Breast epithelium (tissue), 4 donors: Measurements from ENCODE around the gene C4orf50. TPM values are rescaled to one million over a fixed set of nuclear protein-coding genes. Genes with fewer than 3 reads are reported as not detected.

ENCODE experiments used
- DNase-seq, 2 donors: peaks; one replicate each; pipeline ENCODE4 v3.0.0-alpha.2; 2019; ENCODE audit warnings: low spot score in 2 of 2
- H3K27ac ChIP-seq, 2 donors: fragments of 200-600 bp; sonication (generic) in 1 of 2; one replicate each; pipeline ENCODE4 v1.5.1; 2016 to 2019; ENCODE audit warnings: mild to moderate bottlenecking in 1 of 2
- H3K27me3 ChIP-seq, 2 donors: fragments of 200-600 bp; sonication (generic) in 1 of 2; one replicate each; pipeline versions ENCODE4 v1.5.1 to v1.6.0; 2017 to 2019; ENCODE audit warnings: control low read depth in 1 of 2, mild to moderate bottlenecking in 1 of 2
- H3K36me3 ChIP-seq: fragments of 200-600 bp; one replicate; pipeline ENCODE4 v1.5.1; 2019
- H3K4me1 ChIP-seq, 2 donors: fragments of 200-600 bp; sonication (generic); one replicate each; pipeline ENCODE4 v1.5.1; 2016 to 2019; ENCODE audit warnings: control low read depth in 1 of 2
- H3K4me3 ChIP-seq, 3 donors: fragments of 200-600 bp; sonication (generic); 1 replicate in 2 of 3; 2 replicates in 1 of 3; pipeline ENCODE4 v1.5.1; 2016 to 2019; ENCODE audit warnings: mild to moderate bottlenecking in 3 of 3, moderate library complexity in 2 of 3
- H3K9me3 ChIP-seq, 2 donors: fragments of 200-600 bp; sonication (generic) in 1 of 2; one replicate each; pipeline ENCODE4 v1.5.1; 2016 to 2019; ENCODE audit warnings: control low read depth in 1 of 2
- POLR2A ChIP-seq: fragments of 450-650 bp; IDR thresholded peaks from one replicate; pipeline ENCODE4 v1.6.1; 2016; ENCODE audit warnings: antibody characterized with exemption, mild to moderate bottlenecking, moderate library complexity
- POLR2AphosphoS5 ChIP-seq, 3 donors: sonication (generic); formaldehyde crosslinking; IDR thresholded peaks; one replicate each; pipeline ENCODE4 v1.6.1; 2017; ENCODE audit warnings: antibody characterized with exemption in 3 of 3
- intact Hi-C: fragments of 100-400 bp; cut with DNase I; formaldehyde crosslinking; loops from one replicate; pipeline ENCODE4 v1.15.1; 2023; ENCODE audit warnings: low total_unique reads
- total RNA-seq, 3 donors: library from RNA; depleted of rRNA; stranded (reverse); fragments of >200 nt; gene quantifications; one replicate each; pipeline ENCODE4 v1.1.0, GENCODE V29; 2016
- TF ChIP-seq, protein P1 (sequence below), 3 donors: fragments of 450-650 bp; IDR thresholded peaks; one replicate each; pipeline ENCODE4 v1.5.1; 2016 to 2017; ENCODE audit warnings: antibody characterized with exemption in 3 of 3, mild to moderate bottlenecking in 3 of 3, moderate library complexity in 3 of 3

C4orf50 gene
- total RNA-seq, 3 donors from 2014 or later: under 0.01 TPM; not detected in 1

DNA sequence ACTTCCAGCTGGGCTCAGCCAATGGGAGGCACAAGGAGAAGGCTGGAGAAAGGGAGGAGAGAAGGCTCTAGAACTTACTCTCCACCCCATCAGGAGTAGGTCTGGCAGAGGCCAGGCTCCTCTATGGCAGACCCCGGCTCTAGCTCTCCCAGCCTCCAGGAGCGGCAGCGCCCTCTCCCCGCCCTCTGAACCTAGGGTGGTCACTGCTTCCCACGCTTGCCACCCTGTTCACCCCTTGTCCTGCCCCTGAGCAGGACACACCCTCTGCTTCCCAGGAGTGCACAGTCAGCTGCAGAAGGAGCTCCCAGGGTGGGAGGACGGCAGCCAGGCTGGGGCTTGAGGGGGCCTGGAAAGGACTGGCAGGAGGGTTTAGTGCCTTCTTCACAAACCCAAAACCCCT is 72.3 kb downstream of the C4orf50 start:
- Histone ChIP-seq H3K27me3 (peaks cover 0 to 53% of the 10 kb centered on the region in 2 donors), H3K36me3 (no peaks in the 10 kb centered on the region), H3K4me1 (no peaks in the 10 kb centered on the region), H3K27ac (no peak overlapping the region), H3K4me3 (no peak overlapping the region), H3K9me3 (peaks cover 3 to 13% of the 10 kb centered on the region in 2 donors)
- intact Hi-C loops: no loop called here
- no peak for TF ChIP-seq POLR2A
- no peak for TF ChIP-seq POLR2AphosphoS5 (IDR thresholded peaks at IDR 0.05)
- TF ChIP-seq, protein P1, sequence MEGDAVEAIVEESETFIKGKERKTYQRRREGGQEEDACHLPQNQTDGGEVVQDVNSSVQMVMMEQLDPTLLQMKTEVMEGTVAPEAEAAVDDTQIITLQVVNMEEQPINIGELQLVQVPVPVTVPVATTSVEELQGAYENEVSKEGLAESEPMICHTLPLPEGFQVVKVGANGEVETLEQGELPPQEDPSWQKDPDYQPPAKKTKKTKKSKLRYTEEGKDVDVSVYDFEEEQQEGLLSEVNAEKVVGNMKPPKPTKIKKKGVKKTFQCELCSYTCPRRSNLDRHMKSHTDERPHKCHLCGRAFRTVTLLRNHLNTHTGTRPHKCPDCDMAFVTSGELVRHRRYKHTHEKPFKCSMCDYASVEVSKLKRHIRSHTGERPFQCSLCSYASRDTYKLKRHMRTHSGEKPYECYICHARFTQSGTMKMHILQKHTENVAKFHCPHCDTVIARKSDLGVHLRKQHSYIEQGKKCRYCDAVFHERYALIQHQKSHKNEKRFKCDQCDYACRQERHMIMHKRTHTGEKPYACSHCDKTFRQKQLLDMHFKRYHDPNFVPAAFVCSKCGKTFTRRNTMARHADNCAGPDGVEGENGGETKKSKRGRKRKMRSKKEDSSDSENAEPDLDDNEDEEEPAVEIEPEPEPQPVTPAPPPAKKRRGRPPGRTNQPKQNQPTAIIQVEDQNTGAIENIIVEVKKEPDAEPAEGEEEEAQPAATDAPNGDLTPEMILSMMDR (IDR thresholded peaks at IDR 0.05): no peak
- no peak for DNase-seq

DNA sequence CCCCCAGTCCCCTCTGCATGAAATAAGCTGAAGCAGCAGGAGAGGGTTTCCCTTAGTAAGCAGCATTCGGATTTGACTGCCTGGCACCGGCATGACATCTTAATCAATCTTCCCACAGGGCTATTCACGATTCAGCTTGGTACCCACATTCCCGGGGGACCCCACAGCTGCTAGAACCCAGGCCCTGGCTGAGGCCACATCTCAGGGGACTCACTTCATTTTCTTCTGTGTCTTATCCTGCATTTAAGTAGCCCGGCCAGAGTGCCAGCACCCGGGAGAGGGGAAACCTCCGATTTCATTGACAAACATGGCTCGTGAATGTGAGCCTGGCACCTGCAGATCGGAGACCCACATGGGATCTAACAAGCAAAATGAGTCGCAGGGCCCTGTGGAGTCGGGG is 73.1 kb downstream of the C4orf50 start:
- TF ChIP-seq POLR2AphosphoS5 (IDR thresholded peaks at IDR 0.05) (no peak), POLR2A (no peak)
- TF ChIP-seq, protein P1 (IDR thresholded peaks at IDR 0.05): no peak
- no peak for DNase-seq
- H3K36me3 ChIP-seq: no peaks in the 10 kb centered on the region
- no peak overlapping the region for H3K4me3 ChIP-seq
- intact Hi-C loops: no loop called here
- no peaks in the 10 kb centered on the region for H3K4me1 ChIP-seq
- peaks cover 0 to 48% of the 10 kb centered on the region in 2 donors for H3K27me3 ChIP-seq
- H3K27ac ChIP-seq: no peak overlapping the region
- H3K9me3 ChIP-seq: peaks cover 8 to 20% of the 10 kb centered on the region in 2 donors

DNA sequence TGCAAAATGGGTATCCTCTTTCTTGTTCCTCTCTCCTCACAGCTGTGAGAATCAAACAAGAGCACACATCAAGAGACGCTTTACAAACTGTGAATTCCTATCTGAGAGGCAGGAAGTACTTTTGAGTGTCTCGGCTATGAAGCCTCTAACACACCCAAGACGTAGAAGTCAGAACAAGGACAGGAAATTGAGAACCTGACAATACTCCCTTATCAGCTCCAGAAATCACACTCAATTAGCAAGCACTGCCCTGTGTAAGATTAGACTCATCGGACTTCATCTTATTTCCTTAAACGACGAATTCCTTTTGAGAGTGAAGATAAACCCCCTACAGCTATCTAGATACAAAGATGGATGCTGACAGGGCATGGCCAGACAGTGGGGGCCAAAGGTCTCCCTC is 74.7 kb downstream of the C4orf50 start:
- intact Hi-C loops: no loop called here
- TF ChIP-seq POLR2A: no peak
- no peak for TF ChIP-seq POLR2AphosphoS5 (IDR thresholded peaks at IDR 0.05)
- TF ChIP-seq, protein P1 (IDR thresholded peaks at IDR 0.05): no peak
- Histone ChIP-seq H3K27me3 (peaks cover 0 to 45% of the 10 kb centered on the region in 2 donors), H3K9me3 (peaks cover 8 to 21% of the 10 kb centered on the region in 2 donors), H3K27ac (no peak overlapping the region), H3K4me3 (no peak overlapping the region), H3K36me3 (no peaks in the 10 kb centered on the region), H3K4me1 (no peaks in the 10 kb centered on the region)
- no peak for DNase-seq

DNA sequence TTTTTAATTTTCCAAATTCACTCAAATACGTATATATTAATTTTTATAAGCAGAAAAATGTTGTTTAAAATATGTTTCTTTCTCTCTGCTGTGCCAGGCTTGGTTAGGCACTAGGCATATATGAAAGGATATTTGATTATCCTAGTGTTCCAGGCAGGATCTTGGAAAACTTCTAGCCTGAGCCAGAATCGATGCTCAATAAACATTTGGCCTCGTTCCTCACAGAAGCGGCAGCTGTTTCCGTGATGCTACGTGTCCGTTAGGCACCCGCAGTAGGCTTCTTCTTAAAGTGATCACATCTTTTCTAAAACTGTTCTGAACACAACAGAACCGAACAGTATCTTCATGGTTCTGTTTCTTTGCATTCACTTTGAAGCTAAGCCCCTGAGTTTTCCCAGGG is 75.3 kb downstream of the C4orf50 start:
- DNase-seq: no peak
- TF ChIP-seq POLR2AphosphoS5 (IDR thresholded peaks at IDR 0.05): no peak
- no peak for TF ChIP-seq POLR2A
- TF ChIP-seq, protein P1 (IDR thresholded peaks at IDR 0.05): no peak
- H3K36me3 ChIP-seq: no peaks in the 10 kb centered on the region
- no peak overlapping the region for H3K4me3 ChIP-seq
- H3K27ac ChIP-seq: no peak overlapping the region
- no peaks in the 10 kb centered on the region for H3K4me1 ChIP-seq
- H3K9me3 ChIP-seq: peaks cover 8 to 21% of the 10 kb centered on the region in 2 donors
- intact Hi-C loops: no loop called here
- H3K27me3 ChIP-seq: peaks cover 0 to 40% of the 10 kb centered on the region in 2 donors

DNA sequence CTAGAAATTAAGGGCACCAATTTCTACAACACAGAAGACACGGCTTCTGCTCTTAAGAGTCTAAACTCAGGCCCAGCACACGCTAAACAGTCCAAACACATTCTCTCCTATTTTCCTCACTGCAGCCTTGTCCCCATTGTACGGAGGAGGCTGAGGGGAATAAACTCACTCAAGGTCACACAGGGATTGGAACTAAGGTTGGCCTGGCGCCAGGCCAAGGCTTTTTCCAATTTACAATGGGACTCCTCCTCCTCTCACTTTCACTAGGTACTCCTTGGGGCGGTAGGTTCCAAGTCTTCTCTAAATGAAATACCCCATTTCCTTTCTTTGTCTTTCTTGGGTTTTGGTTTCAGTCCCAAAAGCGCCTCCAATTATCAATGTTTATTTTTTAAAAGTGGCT is 76.6 kb downstream of the C4orf50 start:
- Histone ChIP-seq H3K27ac (no peak overlapping the region), H3K36me3 (no peaks in the 10 kb centered on the region), H3K4me3 (no peak overlapping the region), H3K4me1 (no peaks in the 10 kb centered on the region), H3K9me3 (peaks cover 8 to 16% of the 10 kb centered on the region in 2 donors), H3K27me3 (peaks cover 0 to 35% of the 10 kb centered on the region in 2 donors)
- TF ChIP-seq POLR2A (no peak), POLR2AphosphoS5 (IDR thresholded peaks at IDR 0.05) (no peak)
- TF ChIP-seq, protein P1 (IDR thresholded peaks at IDR 0.05): no peak
- DNase-seq: no peak
- intact Hi-C loops: no loop called here
